GM12872 (cell line): Measurements from ENCODE around the gene AASDH.

Source experiments
- CTCF ChIP-seq: IDR thresholded peaks from 3 replicates; pipeline ENCODE4 v1.5.1; 2011; ENCODE audit warnings: low read depth, mild to moderate bottlenecking, low read length, moderate library complexity; ENCODE audit not compliant: insufficient read depth

AASDH gene

GRCh38 chr4:56370377-56370776 is 16.9 kb downstream of the AASDH start:
- TF ChIP-seq CTCF: no peak

GRCh38 chr4:56360071-56360470 is 27.2 kb downstream of the AASDH start:
- no peak for TF ChIP-seq CTCF

GRCh38 chr4:56356650-56357049 is 30.6 kb downstream of the AASDH start:
- TF ChIP-seq CTCF: no peak

GRCh38 chr4:56348576-56348975 is 38.7 kb downstream of the AASDH start:
- TF ChIP-seq CTCF: no peak

GRCh38 chr4:56345458-56345857 is 41.8 kb downstream of the AASDH start:
- no peak for TF ChIP-seq CTCF

- no peak for TF ChIP-seq CTCF
These were observed 44.5 kb downstream of the AASDH start for GRCh38 chr4:56342746-56343145.

GRCh38 chr4:56330691-56331090 is 56.6 kb downstream of the AASDH start:
- no peak for TF ChIP-seq CTCF

GRCh38 chr4:56326363-56326762 is 60.9 kb downstream of the AASDH start:
- no peak for TF ChIP-seq CTCF
